Brain microvascular endothelial cell (primary cell): ENCODE results near the gene BHLHA15.

Source experiments
- DNase-seq: peaks from one replicate; pipeline ENCODE4 v3.0.0-alpha.2; 2020
- H3K27ac ChIP-seq: fragments of 250-450 bp; sonication (Bioruptor Pico); 2 replicates; pipeline ENCODE4 v1.5.1; 2020; ENCODE audit warnings: mild to moderate bottlenecking, moderate library complexity
- H3K27me3 ChIP-seq: fragments of 250-450 bp; sonication (Bioruptor Pico); replicated peaks from 2 replicates; pipeline ENCODE4 v1.5.1; 2020; ENCODE audit warnings: mild to moderate bottlenecking
- H3K36me3 ChIP-seq: fragments of 250-450 bp; sonication (Bioruptor Pico); replicated peaks from 2 replicates; pipeline ENCODE4 v1.5.1; 2020; ENCODE audit warnings: mild to moderate bottlenecking
- H3K4me3 ChIP-seq: 2 replicates; pipeline ENCODE4 v1.5.1; 2011; ENCODE audit warnings: low read depth, mild to moderate bottlenecking, control low read depth, low read length, moderate library complexity
- CTCF ChIP-seq: IDR thresholded peaks from 2 replicates; pipeline ENCODE4 v1.5.1; 2011; ENCODE audit warnings: low read depth, mild to moderate bottlenecking, moderate library complexity, low read length, control low read depth, inconsistent platforms; ENCODE audit errors: missing control alignments
- in situ Hi-C: cut with HindIII; loops from 2 replicates; pipeline ENCODE4 v1.10.0; 2017; ENCODE audit warnings: low sequenced_read_pairs, low pct_ligation_motif_present

BHLHA15 gene

GRCh38 chr7:98178762-98179490, 32.3 kb upstream of the BHLHA15 start:
- no peak for TF ChIP-seq CTCF
- no peak overlapping the region for H3K4me3 ChIP-seq
- no peaks in the 10 kb centered on the region for H3K27me3 ChIP-seq
- peaks cover 2% of the 10 kb centered on the region for H3K36me3 ChIP-seq
- no peak overlapping the region for H3K27ac ChIP-seq
- in situ Hi-C loops, result no loop called here
- no peak for DNase-seq

DNA sequence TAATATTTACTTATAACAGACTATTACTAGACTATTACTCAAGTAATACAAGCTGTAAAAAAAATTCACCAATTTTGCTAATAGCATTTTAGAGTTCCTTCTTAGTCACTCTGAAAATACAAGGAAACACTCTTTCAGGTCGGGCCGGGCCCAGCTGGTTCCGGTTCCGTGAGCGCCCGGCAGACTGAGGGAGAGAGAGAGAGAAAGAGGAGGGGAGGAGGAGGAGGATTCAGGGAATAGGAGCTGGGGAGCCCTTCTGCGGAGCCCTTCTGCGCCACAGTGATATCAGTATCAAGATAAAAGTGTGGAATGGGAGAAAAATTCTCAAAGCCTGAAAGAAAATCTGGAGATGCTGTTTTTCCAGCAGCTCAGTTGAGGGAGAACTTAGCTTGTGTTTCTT, 30.5 kb upstream of the BHLHA15 start:
- in situ Hi-C loops, result no loop called here
- Histone ChIP-seq H3K27me3 (no peaks in the 10 kb centered on the region), H3K27ac (no peak overlapping the region), H3K4me3 (no peak overlapping the region), H3K36me3 (no peaks in the 10 kb centered on the region)
- no peak for TF ChIP-seq CTCF
- no peak for DNase-seq

- Histone ChIP-seq H3K27me3 (no peaks in the 10 kb centered on the region), H3K27ac (no peak overlapping the region), H3K4me3 (no peak overlapping the region), H3K36me3 (no peaks in the 10 kb centered on the region)
- TF ChIP-seq CTCF, result no peak
- in situ Hi-C loops, result no loop called here
- DNase-seq, result no peak
These were observed 26.1 kb upstream of the BHLHA15 start for GRCh38 chr7:98185101-98185500.

GRCh38 chr7:98186452-98187137, 24.6 kb upstream of the BHLHA15 start:
- peaks cover 2% of the 10 kb centered on the region for H3K36me3 ChIP-seq
- no peak overlapping the region for H3K4me3 ChIP-seq
- no peak for TF ChIP-seq CTCF
- peak; percentile 37 for DNase-seq
- no peaks in the 10 kb centered on the region for H3K27me3 ChIP-seq
- in situ Hi-C loops, result no loop called here
- peak overlapping the region; percentile 47 for H3K27ac ChIP-seq

DNA sequence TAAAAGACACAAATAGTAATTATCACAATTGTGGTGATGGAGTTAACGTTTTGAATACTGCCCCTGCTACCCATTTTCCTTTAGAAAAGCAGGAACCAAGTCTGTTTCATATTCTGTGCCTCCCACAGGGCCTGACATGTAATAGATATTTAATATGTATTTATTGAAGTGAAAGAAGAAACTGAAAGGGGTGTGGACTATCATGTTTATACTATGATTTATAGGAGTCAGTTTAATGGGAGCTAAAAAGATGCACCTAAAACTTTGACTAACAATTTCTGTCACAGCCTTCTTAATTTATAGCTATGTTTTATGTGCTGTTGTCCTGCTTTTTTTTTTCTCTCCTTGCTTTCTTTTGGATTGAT, 24.1 kb upstream of the BHLHA15 start:
- H3K4me3 ChIP-seq, result no peak overlapping the region
- H3K36me3 ChIP-seq, result peaks cover 6% of the 10 kb centered on the region
- no peak for DNase-seq
- peak overlapping the region; percentile 47 for H3K27ac ChIP-seq
- TF ChIP-seq CTCF, result no peak
- in situ Hi-C loops, result no loop called here
- H3K27me3 ChIP-seq, result no peaks in the 10 kb centered on the region
